Activated T-cell treated with anti-CD3 and anti-CD28 coated beads, Interleukin-2, amount 50 U/mL, for 24 hours (primary cell): ENCODE data around the gene RSRC2.
"Not testable (repeated sequence)": the region's sequence is repeated elsewhere in the genome, so short reads cannot be mapped to it uniquely, and the experiment has no call there.

Experiments
- DNase-seq: peaks from one replicate; pipeline ENCODE4 v3.0.0-alpha.2; 2020
- H3K27ac Mint-ChIP-seq: 2 replicates; pipeline ENCODE4 v1.8.0; 2020; ENCODE audit warnings: mild to moderate bottlenecking, mixed read lengths
- H3K27me3 Mint-ChIP-seq: 2 replicates; pipeline ENCODE4 v1.8.0; 2020; ENCODE audit warnings: mixed read lengths
- H3K36me3 Mint-ChIP-seq: 2 replicates; pipeline ENCODE4 v1.8.0; 2020; ENCODE audit warnings: low read depth, mixed read lengths
- H3K4me1 Mint-ChIP-seq: 2 replicates; pipeline ENCODE4 v1.8.0; 2020; ENCODE audit warnings: low read depth, mixed read lengths
- H3K4me3 Mint-ChIP-seq: 2 replicates; pipeline ENCODE4 v1.8.0; 2020; ENCODE audit warnings: mild to moderate bottlenecking, moderate library complexity, mixed read lengths
- H3K9me3 Mint-ChIP-seq: 2 replicates; pipeline ENCODE4 v1.8.0; 2020; ENCODE audit warnings: mixed read lengths

Gene RSRC2

GRCh38 chr12:122528582-122528981, 1.8 kb upstream of the RSRC2 start:
- peak overlapping the region; percentile 40 for H3K27ac Mint-ChIP-seq
- H3K9me3 Mint-ChIP-seq = no peaks in the 10 kb centered on the region
- H3K36me3 Mint-ChIP-seq = peaks cover 45% of the 10 kb centered on the region
- no peaks in the 10 kb centered on the region for H3K27me3 Mint-ChIP-seq
- H3K4me3 Mint-ChIP-seq = no peak overlapping the region
- DNase-seq = no peak
- H3K4me1 Mint-ChIP-seq = peaks cover 21% of the 10 kb centered on the region

GRCh38 chr12:122527478-122527944, 775 bp upstream of the RSRC2 start:
- no peak for DNase-seq
- Mint-ChIP-seq H3K27me3 (no peaks in the 10 kb centered on the region), H3K4me1 (peaks cover 29% of the 10 kb centered on the region), H3K27ac (no peak overlapping the region), H3K9me3 (no peaks in the 10 kb centered on the region), H3K36me3 (peaks cover 43% of the 10 kb centered on the region), H3K4me3 (no peak overlapping the region)

- peaks cover 61% of the 10 kb centered on the region for H3K36me3 Mint-ChIP-seq
- peak overlapping the region; percentile 94 for H3K27ac Mint-ChIP-seq
Observed at GRCh38 chr12:122523846-122524718, 2.7 kb downstream of the RSRC2 start.

GRCh38 chr12:122523280-122523679, 3.5 kb downstream of the RSRC2 start:
- H3K4me3 Mint-ChIP-seq = peak overlapping the region; percentile 95
- peaks cover 69% of the 10 kb centered on the region for H3K36me3 Mint-ChIP-seq
- H3K27ac Mint-ChIP-seq = peak overlapping the region; percentile 94

More at GRCh38 chr12:122523846-122524718, 2.7 kb downstream of the RSRC2 start:
- Mint-ChIP-seq H3K9me3 (no peaks in the 10 kb centered on the region), H3K4me1 (peaks cover 45% of the 10 kb centered on the region), H3K27me3 (no peaks in the 10 kb centered on the region), H3K4me3 (peak overlapping the region; percentile 95)
- DNase-seq = no peak

GRCh38 chr12:122520676-122521075, 6.1 kb downstream of the RSRC2 start:
- Mint-ChIP-seq H3K27me3 (no peaks in the 10 kb centered on the region), H3K36me3 (peaks cover 95% of the 10 kb centered on the region), H3K27ac (peak overlapping the region; percentile 60), H3K9me3 (no peaks in the 10 kb centered on the region), H3K4me3 (no peak overlapping the region), H3K4me1 (peaks cover 66% of the 10 kb centered on the region)
- DNase-seq = no peak

More at GRCh38 chr12:122523280-122523679, 3.5 kb downstream of the RSRC2 start:
- no peak for DNase-seq
- H3K9me3 Mint-ChIP-seq = no peaks in the 10 kb centered on the region
- H3K4me1 Mint-ChIP-seq = peaks cover 52% of the 10 kb centered on the region
- H3K27me3 Mint-ChIP-seq = no peaks in the 10 kb centered on the region

DNA sequence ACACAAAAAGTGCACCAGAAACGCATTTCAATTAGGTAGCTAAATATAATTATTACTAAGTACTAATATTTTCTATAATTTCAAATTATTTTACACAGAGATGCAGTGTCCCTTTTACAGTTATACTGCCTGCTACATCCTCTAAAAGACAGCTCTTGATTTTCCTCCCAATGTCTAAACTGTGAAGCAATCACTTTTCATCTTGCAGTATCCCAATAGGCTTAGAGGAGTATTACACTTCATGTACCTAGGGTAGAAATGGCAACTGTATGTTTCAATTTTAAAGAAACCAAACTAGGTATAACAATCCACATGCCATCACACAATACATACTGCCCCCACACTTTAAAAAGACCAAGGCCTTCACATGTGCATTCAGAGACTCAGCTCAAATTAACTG, 7.3 kb downstream of the RSRC2 start:
- no peak overlapping the region for H3K4me3 Mint-ChIP-seq

GRCh38 chr12:122518908-122519307, 7.8 kb downstream of the RSRC2 start:
- H3K27ac Mint-ChIP-seq = peak overlapping the region; percentile 57

More for the DNA sequence above, 7.3 kb downstream of the RSRC2 start:
- H3K36me3 Mint-ChIP-seq = peaks cover 95% of the 10 kb centered on the region
- H3K27ac Mint-ChIP-seq = peak overlapping the region; percentile 82
- H3K4me1 Mint-ChIP-seq = peaks cover 72% of the 10 kb centered on the region
- H3K27me3 Mint-ChIP-seq = no peaks in the 10 kb centered on the region
- DNase-seq = no peak
- H3K9me3 Mint-ChIP-seq = no peaks in the 10 kb centered on the region

GRCh38 chr12:122517877-122518276, 8.9 kb downstream of the RSRC2 start:
- Mint-ChIP-seq H3K36me3 (peaks cover 93% of the 10 kb centered on the region), H3K4me1 (peaks cover 59% of the 10 kb centered on the region), H3K4me3 (no peak overlapping the region), H3K27ac (peak overlapping the region; percentile 57), H3K9me3 (no peaks in the 10 kb centered on the region), H3K27me3 (no peaks in the 10 kb centered on the region)
- DNase-seq = no peak

More at GRCh38 chr12:122518908-122519307, 7.8 kb downstream of the RSRC2 start:
- DNase-seq = no peak
- H3K4me3 Mint-ChIP-seq = no peak overlapping the region
- H3K9me3 Mint-ChIP-seq = no peaks in the 10 kb centered on the region
- H3K36me3 Mint-ChIP-seq = peaks cover 95% of the 10 kb centered on the region
- no peaks in the 10 kb centered on the region for H3K27me3 Mint-ChIP-seq
- peaks cover 67% of the 10 kb centered on the region for H3K4me1 Mint-ChIP-seq

DNA sequence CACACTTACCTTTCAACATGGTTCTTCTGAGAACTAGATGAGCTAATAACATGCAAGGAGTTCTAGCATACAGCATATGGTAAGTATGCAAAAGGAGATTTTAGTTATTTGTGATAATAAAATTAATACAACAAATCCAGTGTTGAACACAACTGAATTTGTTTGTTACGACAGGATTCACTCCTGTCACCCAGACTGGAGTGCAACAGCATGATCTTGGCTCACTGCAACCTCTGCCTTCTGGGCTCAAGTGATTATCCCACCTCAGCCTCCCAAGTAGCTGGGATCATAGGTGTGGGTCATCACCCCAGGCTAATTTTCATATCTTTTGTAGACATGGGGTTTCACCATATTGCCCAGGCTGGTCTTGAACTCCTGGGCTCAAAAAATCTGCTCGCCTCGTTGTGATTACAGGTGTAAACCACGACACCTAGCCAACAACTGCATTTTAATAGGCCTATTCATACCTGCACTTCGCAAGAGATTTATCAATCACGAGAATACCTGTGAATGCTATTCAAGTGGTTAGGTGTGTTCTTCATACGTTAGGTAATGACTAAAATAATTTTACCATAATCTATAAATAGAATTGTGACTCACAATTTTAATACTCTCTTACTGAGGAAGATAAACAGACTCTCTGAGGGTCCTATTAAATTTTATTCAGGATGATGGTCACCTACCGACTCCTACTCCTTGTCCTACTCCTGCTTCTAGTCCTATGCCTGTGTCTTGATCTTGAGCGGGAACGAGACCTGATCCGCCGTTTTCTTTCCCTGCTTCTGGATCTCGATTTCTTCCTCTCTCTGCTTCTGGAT, 10.0 kb downstream of the RSRC2 start:
- DNase-seq = no peak
- H3K27ac Mint-ChIP-seq = peak overlapping the region; percentile 82
- H3K9me3 Mint-ChIP-seq = no peaks in the 10 kb centered on the region
- H3K27me3 Mint-ChIP-seq = no peaks in the 10 kb centered on the region
- no peak overlapping the region for H3K4me3 Mint-ChIP-seq
- peaks cover 95% of the 10 kb centered on the region for H3K36me3 Mint-ChIP-seq
- peaks cover 53% of the 10 kb centered on the region for H3K4me1 Mint-ChIP-seq

DNA sequence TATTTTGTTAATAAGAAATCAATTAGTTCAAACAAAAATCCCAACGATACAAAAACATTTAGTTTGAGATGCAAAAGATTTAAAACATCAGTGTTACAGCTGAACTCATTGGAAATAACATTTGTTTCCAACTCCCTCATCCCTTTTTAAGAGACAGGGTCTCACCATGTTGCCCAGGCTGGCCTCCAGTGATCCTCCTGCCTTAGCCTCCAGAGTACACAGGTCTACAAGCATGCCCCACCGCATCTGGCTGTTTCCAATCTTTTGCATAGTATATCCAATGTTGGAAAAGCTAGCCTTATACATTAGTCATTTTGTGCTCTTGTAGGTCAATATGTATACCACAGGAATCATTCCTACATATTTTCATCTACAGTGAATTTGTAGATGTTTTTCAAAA, 11.5 kb downstream of the RSRC2 start:
- Mint-ChIP-seq H3K36me3 (peaks cover 96% of the 10 kb centered on the region), H3K27ac (peak overlapping the region; percentile 78), H3K27me3 (no peaks in the 10 kb centered on the region), H3K4me3 (no peak overlapping the region), H3K9me3 (no peaks in the 10 kb centered on the region), H3K4me1 (peaks cover 43% of the 10 kb centered on the region)
- DNase-seq = no peak

DNA sequence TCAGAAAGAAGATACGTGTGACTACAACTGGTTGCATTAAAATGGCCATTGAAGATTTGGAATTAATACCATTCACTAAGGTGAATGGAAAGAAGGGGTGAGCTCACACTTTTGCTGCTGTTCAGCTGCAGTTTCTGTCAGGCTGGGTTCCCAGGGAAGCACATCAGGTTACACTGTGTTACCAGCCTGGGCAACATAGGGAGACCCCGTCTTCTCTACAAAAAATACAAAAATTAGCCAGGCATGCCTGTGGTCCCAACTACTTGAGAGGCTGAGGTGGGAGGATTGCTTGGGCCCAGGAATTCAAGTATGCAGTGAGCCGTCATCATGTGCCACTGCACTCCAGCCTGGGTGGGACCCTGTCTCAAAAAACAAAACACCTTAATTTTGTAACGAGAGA, 13.1 kb downstream of the RSRC2 start:
- Mint-ChIP-seq H3K9me3 (no peaks in the 10 kb centered on the region), H3K27me3 (no peaks in the 10 kb centered on the region), H3K4me1 (peaks cover 30% of the 10 kb centered on the region), H3K4me3 (no peak overlapping the region), H3K27ac (peak overlapping the region; percentile 50), H3K36me3 (peaks cover 98% of the 10 kb centered on the region)
- DNase-seq = no peak

GRCh38 chr12:122513028-122513427, 13.7 kb downstream of the RSRC2 start:
- not testable (repeated sequence) for H3K9me3 Mint-ChIP-seq, H3K27ac Mint-ChIP-seq, DNase-seq, H3K27me3 Mint-ChIP-seq, H3K4me3 Mint-ChIP-seq
- peaks cover 26% of the 10 kb centered on the region for H3K4me1 Mint-ChIP-seq
- peaks cover 98% of the 10 kb centered on the region for H3K36me3 Mint-ChIP-seq

DNA sequence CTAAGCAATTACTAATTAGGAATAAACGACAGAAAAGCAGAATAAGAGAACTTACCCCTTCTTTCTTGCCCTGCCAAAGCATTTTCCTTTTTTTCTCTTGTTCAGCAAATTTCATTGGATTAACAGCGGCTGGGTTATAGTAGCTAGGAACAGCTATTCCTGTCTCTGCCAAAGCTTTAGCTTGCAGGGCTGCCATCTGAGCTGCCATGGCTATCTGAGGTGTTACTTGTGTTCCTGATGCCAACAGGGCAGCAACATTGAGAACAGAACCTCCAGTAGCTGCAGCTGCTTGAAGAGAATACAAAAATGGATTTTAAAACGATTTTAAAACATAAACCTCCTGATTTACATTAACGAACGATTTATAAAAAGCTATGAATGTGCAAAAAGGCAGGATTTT, 18.6 kb downstream of the RSRC2 start:
- Mint-ChIP-seq H3K27me3 (no peaks in the 10 kb centered on the region), H3K36me3 (peaks cover 96% of the 10 kb centered on the region), H3K27ac (peak overlapping the region; percentile 47)

GRCh38 chr12:122506393-122506938, 20.3 kb downstream of the RSRC2 start:
- Mint-ChIP-seq H3K9me3 (no peaks in the 10 kb centered on the region), H3K27ac (peak overlapping the region; percentile 24), H3K36me3 (peaks cover 97% of the 10 kb centered on the region), H3K27me3 (no peaks in the 10 kb centered on the region), H3K4me1 (peaks cover 9% of the 10 kb centered on the region), H3K4me3 (no peak overlapping the region)
- DNase-seq = no peak

More for the DNA sequence above, 18.6 kb downstream of the RSRC2 start:
- DNase-seq = no peak
- Mint-ChIP-seq H3K9me3 (no peaks in the 10 kb centered on the region), H3K4me1 (peaks cover 3% of the 10 kb centered on the region), H3K4me3 (no peak overlapping the region)
